Skeletal muscle cell (primary cell): ENCODE measurements around the gene GALNT2.

ENCODE experiments used
- DNase-seq: peaks from one replicate; pipeline ENCODE4 v3.0.0-alpha.2; 2010; ENCODE audit warnings: low read depth
- H3K4me3 ChIP-seq: 2 replicates; pipeline ENCODE4 v1.5.1; 2011; ENCODE audit warnings: low read depth, mild to moderate bottlenecking, control low read depth, low read length, moderate library complexity

The GALNT2 gene

GRCh38 chr1:230232371-230232771 lies 165.3 kb downstream of the GALNT2 start:
- no peak for DNase-seq
- H3K4me3 ChIP-seq = no peak overlapping the region

- no peak for DNase-seq
- H3K4me3 ChIP-seq = no peak overlapping the region
These were observed 166.7 kb downstream of the GALNT2 start for GRCh38 chr1:230233786-230234185.

- H3K4me3 ChIP-seq = no peak overlapping the region
- no peak for DNase-seq
These were observed 168.8 kb downstream of the GALNT2 start for GRCh38 chr1:230235876-230236275.

- DNase-seq = no peak
- no peak overlapping the region for H3K4me3 ChIP-seq
These were observed 169.4 kb downstream of the GALNT2 start for GRCh38 chr1:230236301-230237008.

GRCh38 chr1:230237009-230237370 lies 170.0 kb downstream of the GALNT2 start:
- no peak overlapping the region for H3K4me3 ChIP-seq
- no peak for DNase-seq

GRCh38 chr1:230237805-230238204 lies 170.8 kb downstream of the GALNT2 start:
- no peak for DNase-seq
- no peak overlapping the region for H3K4me3 ChIP-seq

- DNase-seq = no peak
- H3K4me3 ChIP-seq = no peak overlapping the region
These were observed 173.5 kb downstream of the GALNT2 start for GRCh38 chr1:230240446-230241086.

- no peak overlapping the region for H3K4me3 ChIP-seq
- DNase-seq = no peak
These were observed 175.3 kb downstream of the GALNT2 start for GRCh38 chr1:230242326-230242725.

GRCh38 chr1:230243146-230243545 lies 176.1 kb downstream of the GALNT2 start:
- no peak for DNase-seq
- no peak overlapping the region for H3K4me3 ChIP-seq

- no peak for DNase-seq
- no peak overlapping the region for H3K4me3 ChIP-seq
These were observed 176.7 kb downstream of the GALNT2 start for GRCh38 chr1:230243583-230244353.

GRCh38 chr1:230246551-230246950 lies 179.5 kb downstream of the GALNT2 start:
- no peak overlapping the region for H3K4me3 ChIP-seq
- DNase-seq = no peak

GRCh38 chr1:230248016-230248888 lies 181.2 kb downstream of the GALNT2 start:
- no peak for DNase-seq

GRCh38 chr1:230248889-230249270 lies 181.8 kb downstream of the GALNT2 start:
- H3K4me3 ChIP-seq = no peak overlapping the region
- no peak for DNase-seq

More at GRCh38 chr1:230248016-230248888, 181.2 kb downstream of the GALNT2 start:
- no peak overlapping the region for H3K4me3 ChIP-seq

- DNase-seq = no peak
These were observed 182.8 kb downstream of the GALNT2 start for GRCh38 chr1:230249695-230250480.

GRCh38 chr1:230250666-230251065 lies 183.6 kb downstream of the GALNT2 start:
- DNase-seq = no peak
- H3K4me3 ChIP-seq = no peak overlapping the region

More at GRCh38 chr1:230249695-230250480, 182.8 kb downstream of the GALNT2 start:
- H3K4me3 ChIP-seq = no peak overlapping the region

- no peak overlapping the region for H3K4me3 ChIP-seq
- DNase-seq = no peak
These were observed 184.7 kb downstream of the GALNT2 start for GRCh38 chr1:230251644-230252191.

GRCh38 chr1:230253150-230253549 lies 186.1 kb downstream of the GALNT2 start:
- DNase-seq = no peak
- no peak overlapping the region for H3K4me3 ChIP-seq

- no peak for DNase-seq
- H3K4me3 ChIP-seq = no peak overlapping the region
These were observed 187.2 kb downstream of the GALNT2 start for GRCh38 chr1:230254265-230254664.

GRCh38 chr1:230255116-230255515 lies 188.1 kb downstream of the GALNT2 start:
- no peak for DNase-seq
- H3K4me3 ChIP-seq = no peak overlapping the region
